HL-60 (cell line): Measurements from ENCODE around the gene CUL2.

Experiments used
- DNase-seq, 2 experiments: peaks; one replicate each; pipeline ENCODE4 v3.0.0-alpha.2; 2010 to 2020; ENCODE audit warnings: low read depth in 1 of 2, low spot score in 1 of 2
- H3K27ac ChIP-seq: fragments of 250-450 bp; sonication (Bioruptor Pico); replicated peaks from 2 replicates; pipeline ENCODE4 v1.5.1; 2020; ENCODE audit warnings: mild to moderate bottlenecking, moderate library complexity
- H3K27me3 ChIP-seq: fragments of 250-450 bp; sonication (Bioruptor Pico); 2 replicates; pipeline ENCODE4 v1.5.1; 2021; ENCODE audit warnings: mild to moderate bottlenecking, moderate library complexity; ENCODE audit not compliant: insufficient read depth, poor library complexity, severe bottlenecking
- H3K4me3 ChIP-seq: replicated peaks from 2 replicates; pipeline ENCODE4 v1.5.1; 2011; ENCODE audit warnings: mild to moderate bottlenecking, control low read depth, low read length; ENCODE audit not compliant: insufficient read depth
- GABPA ChIP-seq: IDR thresholded peaks from 2 replicates; pipeline ENCODE4 v1.6.1; 2012; ENCODE audit warnings: low read depth
- POLR2AphosphoS5 ChIP-seq: IDR thresholded peaks from 2 replicates; pipeline ENCODE4 v1.6.1; 2012; ENCODE audit warnings: low read depth
- SPI1 ChIP-seq: IDR thresholded peaks from 2 replicates; pipeline ENCODE4 v1.6.1; 2012; ENCODE audit warnings: low read depth, mild to moderate bottlenecking, borderline replicate concordance
- TF ChIP-seq, protein P1 (sequence below): IDR thresholded peaks from 2 replicates; pipeline ENCODE4 v1.6.1; 2012; ENCODE audit warnings: low read depth; ENCODE audit not compliant: insufficient replicate concordance
- TF ChIP-seq, protein P2 (sequence below): IDR thresholded peaks from one replicate; pipeline ENCODE4 v1.5.1; 2011; ENCODE audit warnings: low read length, control low read depth, inconsistent platforms; ENCODE audit not compliant: insufficient read depth

CUL2 gene

GRCh38 chr10:35079265-35079664 is 10.9 kb downstream of the CUL2 start:
- no peak for DNase-seq
- TF ChIP-seq POLR2AphosphoS5 (no peak), SPI1 (no peak), GABPA (no peak)
- TF ChIP-seq, protein P1, sequence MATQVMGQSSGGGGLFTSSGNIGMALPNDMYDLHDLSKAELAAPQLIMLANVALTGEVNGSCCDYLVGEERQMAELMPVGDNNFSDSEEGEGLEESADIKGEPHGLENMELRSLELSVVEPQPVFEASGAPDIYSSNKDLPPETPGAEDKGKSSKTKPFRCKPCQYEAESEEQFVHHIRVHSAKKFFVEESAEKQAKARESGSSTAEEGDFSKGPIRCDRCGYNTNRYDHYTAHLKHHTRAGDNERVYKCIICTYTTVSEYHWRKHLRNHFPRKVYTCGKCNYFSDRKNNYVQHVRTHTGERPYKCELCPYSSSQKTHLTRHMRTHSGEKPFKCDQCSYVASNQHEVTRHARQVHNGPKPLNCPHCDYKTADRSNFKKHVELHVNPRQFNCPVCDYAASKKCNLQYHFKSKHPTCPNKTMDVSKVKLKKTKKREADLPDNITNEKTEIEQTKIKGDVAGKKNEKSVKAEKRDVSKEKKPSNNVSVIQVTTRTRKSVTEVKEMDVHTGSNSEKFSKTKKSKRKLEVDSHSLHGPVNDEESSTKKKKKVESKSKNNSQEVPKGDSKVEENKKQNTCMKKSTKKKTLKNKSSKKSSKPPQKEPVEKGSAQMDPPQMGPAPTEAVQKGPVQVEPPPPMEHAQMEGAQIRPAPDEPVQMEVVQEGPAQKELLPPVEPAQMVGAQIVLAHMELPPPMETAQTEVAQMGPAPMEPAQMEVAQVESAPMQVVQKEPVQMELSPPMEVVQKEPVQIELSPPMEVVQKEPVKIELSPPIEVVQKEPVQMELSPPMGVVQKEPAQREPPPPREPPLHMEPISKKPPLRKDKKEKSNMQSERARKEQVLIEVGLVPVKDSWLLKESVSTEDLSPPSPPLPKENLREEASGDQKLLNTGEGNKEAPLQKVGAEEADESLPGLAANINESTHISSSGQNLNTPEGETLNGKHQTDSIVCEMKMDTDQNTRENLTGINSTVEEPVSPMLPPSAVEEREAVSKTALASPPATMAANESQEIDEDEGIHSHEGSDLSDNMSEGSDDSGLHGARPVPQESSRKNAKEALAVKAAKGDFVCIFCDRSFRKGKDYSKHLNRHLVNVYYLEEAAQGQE: no peak
- TF ChIP-seq, protein P2, sequence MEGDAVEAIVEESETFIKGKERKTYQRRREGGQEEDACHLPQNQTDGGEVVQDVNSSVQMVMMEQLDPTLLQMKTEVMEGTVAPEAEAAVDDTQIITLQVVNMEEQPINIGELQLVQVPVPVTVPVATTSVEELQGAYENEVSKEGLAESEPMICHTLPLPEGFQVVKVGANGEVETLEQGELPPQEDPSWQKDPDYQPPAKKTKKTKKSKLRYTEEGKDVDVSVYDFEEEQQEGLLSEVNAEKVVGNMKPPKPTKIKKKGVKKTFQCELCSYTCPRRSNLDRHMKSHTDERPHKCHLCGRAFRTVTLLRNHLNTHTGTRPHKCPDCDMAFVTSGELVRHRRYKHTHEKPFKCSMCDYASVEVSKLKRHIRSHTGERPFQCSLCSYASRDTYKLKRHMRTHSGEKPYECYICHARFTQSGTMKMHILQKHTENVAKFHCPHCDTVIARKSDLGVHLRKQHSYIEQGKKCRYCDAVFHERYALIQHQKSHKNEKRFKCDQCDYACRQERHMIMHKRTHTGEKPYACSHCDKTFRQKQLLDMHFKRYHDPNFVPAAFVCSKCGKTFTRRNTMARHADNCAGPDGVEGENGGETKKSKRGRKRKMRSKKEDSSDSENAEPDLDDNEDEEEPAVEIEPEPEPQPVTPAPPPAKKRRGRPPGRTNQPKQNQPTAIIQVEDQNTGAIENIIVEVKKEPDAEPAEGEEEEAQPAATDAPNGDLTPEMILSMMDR: no peak
- Histone ChIP-seq H3K27me3 (no peaks in the 10 kb centered on the region), H3K27ac (no peak overlapping the region), H3K4me3 (no peak overlapping the region)

DNA sequence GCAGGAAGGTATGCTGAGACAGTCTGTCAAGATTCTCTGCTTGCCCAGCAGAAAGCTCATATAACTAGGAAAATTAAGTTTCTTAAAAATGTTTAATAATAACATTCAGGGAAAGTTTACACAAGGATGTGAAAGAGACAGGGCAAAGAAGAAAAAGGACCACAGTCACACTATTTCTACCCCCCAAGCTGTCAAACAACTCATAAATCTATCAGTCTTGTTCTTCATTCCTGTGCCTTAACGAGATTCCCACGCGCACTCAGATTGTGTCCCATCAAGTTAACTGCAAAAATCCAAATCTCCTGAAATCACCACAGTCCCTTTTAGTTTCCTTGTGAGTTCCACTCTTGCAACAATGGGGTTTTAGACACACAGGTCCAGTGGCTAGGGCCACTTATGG is 14.9 kb downstream of the CUL2 start:
- no peaks in the 10 kb centered on the region for H3K27me3 ChIP-seq
- DNase-seq: no peak
- TF ChIP-seq, protein P1: no peak
- TF ChIP-seq SPI1 (no peak), GABPA (no peak), POLR2AphosphoS5 (no peak)
- TF ChIP-seq, protein P2: no peak
- H3K27ac ChIP-seq: no peak overlapping the region
- no peak overlapping the region for H3K4me3 ChIP-seq

- TF ChIP-seq SPI1: no peak
- TF ChIP-seq POLR2AphosphoS5: no peak
- TF ChIP-seq, protein P2: no peak
- no peak for TF ChIP-seq GABPA
- TF ChIP-seq, protein P1: no peak
- no peak for DNase-seq
- Histone ChIP-seq H3K4me3 (no peak overlapping the region), H3K27ac (no peak overlapping the region), H3K27me3 (no peaks in the 10 kb centered on the region)
These were observed 15.9 kb downstream of the CUL2 start for GRCh38 chr10:35074266-35074665.
